IPS-NIHi11 (cell line): ENCODE data around the gene LARP4B.

Experiments
- DNase-seq: peaks from one replicate; pipeline ENCODE4 v3.0.0; 2012; ENCODE audit warnings: mixed read lengths, low spot score

LARP4B gene

GRCh38 chr10:924524-924859 lies 7.0 kb downstream of the LARP4B start:
- no peak for DNase-seq

DNA sequence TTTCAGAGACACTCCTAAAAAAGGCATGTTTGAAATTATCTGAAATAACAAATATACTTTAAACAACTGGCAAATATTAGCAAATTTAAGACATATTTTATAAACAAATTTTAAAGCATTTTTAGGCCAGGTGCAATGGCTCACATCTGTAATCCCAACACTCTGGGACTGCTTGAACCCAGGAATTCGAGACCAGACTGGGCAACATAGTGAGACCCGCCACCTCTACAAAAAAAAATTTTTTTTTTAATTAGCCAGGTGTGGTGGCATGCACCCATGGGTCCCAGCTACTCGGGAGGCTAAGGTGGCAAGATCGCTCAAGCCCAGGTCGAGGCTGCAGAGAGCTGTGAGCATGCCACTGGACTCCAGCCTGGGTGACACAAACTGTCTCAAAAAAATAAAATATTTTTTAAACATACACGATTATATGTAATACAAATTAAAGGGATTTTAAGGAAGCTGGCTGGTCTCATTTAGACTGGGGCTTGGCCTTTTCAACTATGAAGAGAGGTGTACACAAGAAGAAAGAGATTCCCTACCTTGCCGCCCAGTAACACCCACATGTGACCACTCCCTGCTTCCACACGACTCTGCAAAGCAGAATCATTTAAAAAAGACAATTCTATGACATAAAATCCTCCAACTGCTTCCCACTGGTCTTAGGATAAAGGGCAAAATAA lies 7.5 kb downstream of the LARP4B start:
- no peak for DNase-seq

- no peak for DNase-seq
Measured at GRCh38 chr10:921471-922414, 9.8 kb downstream of the LARP4B start.

DNA sequence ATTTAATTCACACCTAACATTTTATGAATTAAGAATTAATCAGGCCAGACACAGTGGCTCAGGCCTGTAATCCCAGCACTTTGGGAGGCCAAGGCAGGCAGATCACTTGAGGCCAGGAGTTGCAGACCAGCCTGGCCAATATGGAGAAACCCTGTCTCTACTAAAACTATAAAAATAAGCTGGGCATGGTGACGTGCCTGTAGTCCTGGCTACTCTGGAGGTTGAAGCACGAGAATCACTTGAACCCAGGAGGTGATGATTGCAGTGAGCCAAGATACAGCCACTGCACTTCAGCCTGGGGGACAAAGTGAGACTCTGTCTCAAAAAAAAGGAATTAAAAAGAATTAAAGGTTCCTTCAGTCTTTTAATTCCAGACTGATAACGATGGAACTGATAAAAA lies 11.1 kb downstream of the LARP4B start:
- no peak for DNase-seq

DNA sequence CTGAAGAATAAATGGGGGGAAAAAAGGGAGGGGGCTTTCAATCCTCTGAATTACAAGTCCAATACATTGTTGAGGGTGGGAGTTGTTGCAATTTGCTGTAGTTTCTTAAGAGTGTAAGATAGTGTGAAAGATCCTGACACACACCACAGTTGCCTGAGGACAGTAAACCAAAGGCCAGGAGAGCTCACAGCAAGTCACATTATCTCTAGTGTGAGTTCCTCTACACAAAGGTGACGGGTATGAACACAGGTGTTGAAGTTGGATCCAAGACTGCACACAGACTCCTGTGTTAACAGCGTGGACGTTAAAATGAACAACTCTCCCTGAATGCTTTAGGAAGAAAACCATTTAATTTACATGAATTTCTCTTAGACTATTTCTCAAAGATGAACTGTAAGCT lies 12.0 kb downstream of the LARP4B start:
- no peak for DNase-seq

GRCh38 chr10:917999-918398 lies 13.5 kb downstream of the LARP4B start:
- no peak for DNase-seq

GRCh38 chr10:917416-917720 lies 14.1 kb downstream of the LARP4B start:
- DNase-seq = no peak

- no peak for DNase-seq
Measured at GRCh38 chr10:916716-917415, 14.6 kb downstream of the LARP4B start.

GRCh38 chr10:909831-910230 lies 21.7 kb downstream of the LARP4B start:
- DNase-seq = peak; percentile 45

DNA sequence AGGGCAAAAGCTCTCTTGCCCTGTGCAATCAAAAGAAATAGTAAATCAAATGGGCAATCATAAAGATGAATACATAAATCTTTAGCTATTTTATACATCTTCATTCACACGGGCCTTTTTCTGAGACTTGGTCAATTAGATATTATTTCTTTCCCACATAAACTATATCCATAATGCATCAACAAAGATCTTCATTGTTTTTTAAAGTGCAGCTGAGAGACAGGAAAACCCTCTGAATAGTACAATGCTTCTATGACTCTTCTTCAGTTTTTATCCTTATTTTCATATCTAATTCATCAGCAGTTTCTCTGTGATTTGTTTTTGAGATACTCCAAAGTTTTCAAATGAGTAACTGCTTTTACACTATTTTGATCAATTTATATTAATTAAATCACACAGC lies 25.5 kb downstream of the LARP4B start:
- no peak for DNase-seq

DNA sequence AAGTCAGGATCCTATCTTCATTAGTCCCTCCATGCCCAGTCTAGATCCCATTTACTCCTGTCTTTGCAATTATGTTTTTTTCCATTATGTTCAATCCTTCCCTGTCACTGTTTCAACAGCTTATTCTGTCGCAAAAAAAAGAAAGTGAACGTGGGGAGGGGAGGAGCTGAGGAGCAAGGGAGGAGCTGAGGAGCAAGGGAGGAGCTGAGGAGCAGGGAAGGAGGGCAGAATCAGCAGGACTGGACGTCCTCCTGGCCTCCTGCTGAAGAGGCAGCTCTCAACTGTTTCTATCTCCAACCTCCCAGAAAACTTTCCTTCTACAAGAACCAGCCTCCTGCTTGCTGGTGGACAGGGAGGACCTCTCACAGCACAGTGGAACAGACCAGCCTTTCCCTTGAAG lies 26.0 kb downstream of the LARP4B start:
- DNase-seq = no peak

GRCh38 chr10:904403-904802 lies 27.1 kb downstream of the LARP4B start:
- DNase-seq = no peak

DNA sequence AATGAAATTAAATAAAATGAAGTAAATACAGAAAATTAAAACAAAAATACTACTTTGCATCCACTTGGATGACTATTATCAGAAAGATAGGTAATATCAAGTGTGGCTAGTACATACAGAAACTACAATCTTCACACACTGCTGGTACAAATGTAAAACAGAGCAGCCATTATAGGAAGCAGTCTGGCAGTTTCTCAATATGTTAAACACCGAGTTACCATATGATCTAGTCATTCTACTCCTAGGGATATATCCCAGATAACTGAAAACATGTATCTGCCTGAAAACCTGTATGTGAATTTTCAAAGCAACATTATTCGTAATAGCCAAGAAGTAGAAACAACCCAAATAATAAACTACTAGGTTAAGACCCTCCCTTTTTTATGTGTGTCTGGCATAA lies 33.4 kb downstream of the LARP4B start:
- DNase-seq = no peak

DNA sequence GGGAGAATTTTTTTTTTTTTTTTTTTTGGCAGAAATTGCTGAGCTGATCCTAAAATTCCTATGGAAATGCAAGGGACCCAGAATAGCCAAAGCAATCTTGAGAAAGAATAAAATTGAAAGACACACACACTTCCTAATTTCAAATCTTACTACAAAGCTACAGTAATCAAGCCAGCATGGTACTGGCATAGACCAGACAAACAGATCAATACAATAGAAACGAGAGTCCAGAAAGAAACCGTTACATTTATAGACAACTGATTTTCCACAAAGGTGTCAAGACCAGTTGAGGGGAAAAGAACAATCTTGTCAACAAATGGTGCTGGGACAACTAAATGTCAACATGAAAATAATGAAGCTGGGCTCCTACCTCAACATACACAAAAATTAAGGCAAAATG lies 34.5 kb downstream of the LARP4B start:
- DNase-seq = no peak

GRCh38 chr10:895324-895723 lies 36.2 kb downstream of the LARP4B start:
- DNase-seq = no peak

GRCh38 chr10:878895-879294 lies 52.6 kb downstream of the LARP4B start:
- DNase-seq = no peak

- DNase-seq = no peak
Measured at GRCh38 chr10:878333-878759, 53.2 kb downstream of the LARP4B start.

DNA sequence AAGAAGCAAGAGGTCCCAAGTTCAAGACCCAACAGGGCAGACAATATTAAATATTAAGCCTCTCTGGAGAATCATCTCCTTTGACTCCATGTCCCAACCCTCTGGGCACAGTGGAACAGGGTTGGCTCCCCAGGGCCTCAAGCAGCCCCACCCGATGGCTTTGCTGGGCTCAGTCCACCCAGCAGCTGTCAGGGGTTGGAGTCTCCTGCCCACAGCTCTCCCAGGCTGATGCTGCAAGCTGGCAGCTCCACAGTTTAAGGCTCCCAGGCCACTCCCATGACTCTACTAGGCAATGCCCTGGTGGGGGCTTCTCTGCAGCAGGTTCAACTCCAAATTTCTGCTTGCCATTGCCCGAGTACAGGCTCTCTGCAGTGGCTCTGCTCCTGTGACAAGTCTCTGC lies 55.1 kb downstream of the LARP4B start:
- no peak for DNase-seq

DNA sequence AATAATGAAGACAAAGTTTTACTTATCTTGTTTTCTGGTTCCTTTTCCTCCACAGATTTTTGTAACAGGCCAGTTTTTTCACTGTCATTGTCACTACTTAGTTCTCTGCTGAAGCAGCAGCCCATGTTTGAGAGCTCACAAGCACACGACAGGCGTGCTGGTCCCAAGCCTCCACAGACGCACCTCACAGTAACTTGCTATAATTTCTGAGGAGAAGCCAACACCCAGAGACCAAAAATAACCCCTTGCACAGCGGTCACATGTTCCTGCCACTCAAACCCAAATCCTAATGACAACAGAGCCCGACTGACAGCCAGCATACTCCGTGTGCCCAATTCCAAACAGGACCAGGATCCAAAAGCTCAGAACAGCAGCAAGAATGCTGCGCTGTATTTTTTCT lies 58.5 kb downstream of the LARP4B start:
- no peak for DNase-seq

DNA sequence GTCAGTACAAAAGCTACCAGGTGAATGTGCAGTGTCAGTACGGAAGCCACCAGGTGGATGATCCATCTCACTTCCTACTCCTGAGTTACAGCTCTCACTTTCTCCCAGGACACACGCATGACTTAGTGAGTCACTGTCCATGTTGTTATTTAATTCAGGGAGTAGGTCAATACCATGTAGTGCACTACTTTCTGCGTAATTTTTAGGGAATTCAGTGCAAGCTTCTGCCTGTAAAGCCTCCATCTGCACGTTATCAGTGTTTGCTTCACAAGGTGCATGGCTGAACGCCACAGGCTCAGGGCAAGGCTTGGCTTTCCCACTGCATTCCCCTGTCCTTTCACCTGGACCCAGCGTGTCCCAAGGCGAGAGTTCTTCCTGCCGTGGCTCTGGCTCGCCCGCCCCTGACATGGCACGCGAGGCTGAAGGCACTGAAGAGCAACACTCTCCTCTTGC lies 59.5 kb downstream of the LARP4B start:
- no peak for DNase-seq

GRCh38 chr10:870564-871166 lies 60.8 kb downstream of the LARP4B start:
- DNase-seq = no peak

GRCh38 chr10:869171-869570 lies 62.3 kb downstream of the LARP4B start:
- no peak for DNase-seq

DNA sequence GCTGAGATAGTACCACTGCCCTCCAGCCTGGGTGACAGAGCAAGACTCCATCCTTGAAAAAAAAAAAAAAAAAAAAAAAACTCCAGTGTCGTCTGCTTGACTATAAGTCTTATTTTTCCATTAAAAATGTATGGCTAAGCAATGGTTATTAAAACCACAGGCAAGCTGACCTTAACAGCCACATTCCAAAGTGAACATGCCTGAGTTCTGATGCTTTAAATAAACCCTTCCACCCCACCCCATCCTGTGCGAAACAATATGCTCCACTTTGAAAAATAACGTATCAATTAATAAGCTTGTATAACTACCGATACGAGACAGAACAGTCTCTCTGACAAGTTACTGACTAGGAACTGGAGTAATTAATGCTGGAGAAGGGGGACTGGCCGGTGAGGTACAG lies 63.7 kb downstream of the LARP4B start:
- DNase-seq = no peak
